Globus pallidus (tissue), 1 donor: ENCODE results near the gene NPHP4.

Source experiments
- DNase-seq: peaks from one replicate; pipeline ENCODE4 v3.0.0-alpha.2; 2015; ENCODE audit warnings: low spot score

The NPHP4 gene

DNA sequence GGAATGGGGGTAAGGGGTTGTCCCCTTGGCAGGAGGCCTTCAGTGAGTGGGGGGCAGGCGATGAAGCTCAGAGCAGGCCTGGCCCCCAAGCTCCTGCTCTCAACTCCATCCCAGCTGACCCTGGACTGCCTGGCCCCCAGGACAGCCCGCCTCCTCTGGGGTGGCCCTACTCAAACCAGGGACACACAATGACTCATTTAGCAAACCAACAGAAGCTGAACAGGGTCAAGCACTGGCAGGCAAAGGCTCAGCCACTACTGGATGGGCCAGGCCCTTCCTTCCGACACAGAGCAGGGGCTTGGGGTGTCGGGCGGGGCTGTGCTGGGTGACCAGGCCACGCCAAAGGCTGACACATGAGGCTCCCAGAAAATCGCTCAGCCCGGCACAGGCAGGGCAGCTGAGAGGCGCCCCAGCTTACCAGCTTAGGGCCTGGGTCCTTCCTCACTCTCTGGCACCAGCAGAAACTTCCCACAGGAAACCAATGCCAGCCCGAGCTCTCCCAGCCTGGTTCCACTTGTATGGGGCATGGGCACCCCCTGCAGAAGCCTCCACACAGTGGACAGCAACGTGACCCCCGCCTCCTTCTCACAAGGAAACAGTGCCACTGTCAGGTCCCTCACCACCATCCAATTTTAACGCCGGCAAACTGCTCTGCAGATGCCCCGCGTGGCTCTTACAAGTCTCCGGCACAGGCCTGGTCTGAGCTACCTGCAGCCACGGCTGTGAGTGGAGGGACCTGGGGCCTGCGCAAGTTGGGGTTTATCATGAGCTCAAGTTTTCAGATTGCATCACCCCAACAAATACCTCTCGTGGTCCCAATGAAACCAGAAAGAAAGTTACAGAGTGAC lies 114.3 kb downstream of the NPHP4 start:
- DNase-seq, result no peak

DNA sequence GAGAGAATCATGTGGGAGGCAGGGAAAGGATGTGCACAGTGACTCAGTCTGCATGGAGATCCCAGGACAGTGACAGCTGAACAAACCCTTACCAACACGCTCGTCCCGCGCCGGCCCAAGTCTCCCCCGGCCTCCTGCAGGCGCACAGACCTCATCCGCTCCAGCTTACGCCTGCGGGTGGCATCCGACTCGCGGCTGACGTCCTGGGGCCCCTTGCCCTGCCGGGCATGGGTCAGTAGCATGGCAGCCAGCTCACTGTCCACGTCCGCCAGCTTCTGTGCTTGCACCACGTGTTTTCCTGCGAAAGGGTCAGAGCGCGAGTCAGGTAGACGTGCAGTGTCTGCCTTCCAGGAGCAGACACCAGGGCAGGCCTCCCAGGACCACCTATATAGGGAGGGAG lies 115.2 kb downstream of the NPHP4 start:
- no peak for DNase-seq

DNA sequence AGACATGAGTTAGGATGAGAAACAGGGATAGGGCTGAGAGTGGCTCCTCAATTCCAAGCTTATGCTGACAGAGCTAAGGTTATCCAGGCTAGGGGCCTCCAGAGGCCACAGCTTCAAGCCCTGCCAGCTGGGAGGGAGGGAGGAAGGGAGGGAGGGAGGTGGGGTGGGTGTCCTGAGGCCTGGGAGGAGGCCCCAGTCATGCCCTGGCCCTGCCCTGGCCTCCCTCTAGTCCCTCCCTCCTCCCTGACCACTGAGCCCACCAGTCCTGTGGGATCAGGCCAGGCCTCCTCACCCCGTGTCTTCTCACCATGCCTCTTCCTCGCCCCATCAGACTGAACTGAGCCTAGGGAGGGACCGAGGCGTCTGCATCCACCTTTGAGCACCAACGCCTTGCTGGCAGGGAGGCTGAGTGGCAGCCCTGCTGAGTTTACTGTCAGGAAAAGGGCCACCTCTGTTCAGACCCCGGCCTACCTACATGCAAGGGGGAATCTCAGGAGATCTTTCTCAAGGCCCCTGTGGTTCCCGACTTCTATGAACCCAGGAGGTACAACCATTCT lies 116.1 kb downstream of the NPHP4 start:
- DNase-seq, result no peak

DNA sequence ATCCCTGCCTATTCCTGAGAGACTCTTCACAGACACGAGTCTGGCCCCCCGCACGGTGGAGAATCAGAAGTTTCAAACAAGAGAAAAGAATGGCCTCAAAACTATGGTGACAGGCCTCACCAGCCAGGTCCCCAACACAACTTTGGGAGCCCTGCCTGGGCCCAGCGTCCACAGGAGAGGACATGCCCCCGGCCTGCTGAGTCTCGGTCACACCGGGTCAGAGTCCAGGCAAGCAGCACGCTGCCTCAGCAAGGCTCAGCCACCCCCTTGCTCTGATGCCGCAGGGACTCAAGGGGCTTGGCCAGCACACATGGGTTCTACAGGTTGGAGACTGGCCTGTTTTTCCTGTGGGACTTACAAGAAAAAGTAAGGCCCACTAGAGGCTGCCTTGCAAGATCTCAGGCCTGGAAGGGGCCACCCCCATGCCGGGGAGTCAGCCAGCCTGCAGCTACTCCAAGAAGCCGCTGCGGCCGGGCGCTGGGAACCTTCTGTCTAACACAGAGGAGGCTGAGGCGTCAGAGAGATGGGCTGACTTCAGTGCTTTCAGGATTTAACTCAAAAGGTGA lies 116.8 kb downstream of the NPHP4 start:
- no peak for DNase-seq

DNA sequence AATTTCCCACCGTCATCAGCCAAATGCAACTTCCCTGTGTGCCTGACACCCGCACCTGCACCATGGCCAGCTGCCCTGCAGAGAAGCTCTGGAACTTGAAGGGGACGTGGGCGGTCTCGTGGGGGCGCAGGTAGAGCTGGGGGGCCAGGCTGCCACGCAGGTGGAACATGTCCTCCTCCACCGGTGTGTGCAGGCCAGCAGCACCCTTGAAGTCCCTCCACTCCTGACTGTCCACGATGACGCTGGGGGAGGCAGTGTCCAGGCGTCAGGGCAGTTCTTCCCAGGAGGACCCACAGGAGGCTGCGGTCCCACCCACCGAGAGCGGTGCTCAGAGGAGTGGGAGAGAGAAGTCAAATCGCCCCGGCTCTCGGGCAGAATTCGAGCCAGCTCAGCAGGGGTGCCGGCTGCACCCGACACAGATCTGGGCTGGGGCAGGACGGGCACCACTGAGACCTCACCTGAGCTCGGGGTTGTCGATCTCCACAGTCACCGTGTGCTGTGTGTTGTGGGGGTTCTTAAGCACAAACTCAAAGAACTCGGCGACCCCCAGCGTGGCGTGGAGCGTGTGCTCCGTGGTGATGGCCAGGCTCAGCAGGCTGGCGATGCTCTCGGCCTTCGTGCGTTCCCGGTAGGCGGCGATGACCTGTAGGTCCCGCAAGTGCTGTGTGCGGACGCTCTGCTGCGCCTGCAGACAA lies 117.7 kb downstream of the NPHP4 start:
- no peak for DNase-seq

DNA sequence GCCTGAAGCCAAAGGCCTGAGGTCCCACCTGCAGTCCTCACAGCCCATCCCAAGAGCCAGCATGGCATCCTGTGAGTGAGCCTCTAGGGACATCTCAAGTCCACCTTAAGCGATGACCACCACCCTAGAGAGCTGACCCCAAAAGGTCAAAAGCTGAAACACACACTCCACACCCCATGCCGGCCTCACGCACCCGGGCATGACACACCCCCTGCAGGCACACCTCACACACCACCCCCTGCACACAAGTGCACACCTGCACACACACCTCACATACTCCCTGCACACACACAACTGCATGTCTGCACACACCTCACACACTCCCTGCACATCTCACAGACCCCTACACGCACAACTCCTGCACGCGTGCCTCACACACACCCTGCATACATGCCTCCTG lies 118.7 kb downstream of the NPHP4 start:
- no peak for DNase-seq

DNA sequence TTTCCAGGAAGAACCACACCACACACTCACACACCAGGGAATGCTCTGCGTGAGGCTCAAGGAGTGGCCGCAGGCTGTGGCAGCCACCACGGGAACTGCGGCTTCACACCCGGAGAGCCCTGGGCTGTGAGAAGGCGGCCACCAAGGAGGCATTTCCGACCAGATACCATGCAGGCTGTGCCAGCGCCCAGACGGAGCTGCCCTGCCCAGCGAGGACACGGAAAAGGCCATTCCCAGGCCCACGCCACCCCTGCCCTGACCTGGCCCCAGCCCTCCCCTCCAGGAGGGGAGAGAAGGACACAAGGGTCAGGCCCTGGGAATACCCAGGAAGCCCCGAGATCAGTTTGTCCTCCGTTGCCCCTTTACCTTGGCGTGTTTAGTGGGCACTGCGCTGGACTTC lies 119.3 kb downstream of the NPHP4 start:
- DNase-seq, result no peak

DNA sequence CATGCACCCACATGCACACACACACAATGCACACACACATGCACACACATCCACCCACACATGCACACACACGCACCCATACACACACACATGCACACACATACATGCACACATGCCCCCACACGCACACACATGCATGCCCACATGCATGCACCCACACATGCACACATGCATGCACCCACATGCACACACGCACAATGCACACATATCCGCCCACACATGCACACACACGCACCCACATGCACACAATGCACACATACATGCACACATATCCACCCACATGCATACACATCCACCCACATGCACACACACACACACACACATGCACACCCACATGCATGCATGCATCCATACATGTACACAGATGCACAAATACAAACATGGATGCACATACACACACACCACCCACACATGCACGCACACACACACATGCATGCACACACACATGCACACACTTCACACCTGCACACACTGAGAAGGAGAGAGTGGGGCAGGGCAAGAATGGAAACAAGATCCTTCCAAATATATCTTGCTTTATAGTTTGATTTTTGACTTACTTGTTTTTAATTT lies 123.2 kb downstream of the NPHP4 start:
- DNase-seq, result no peak

DNA sequence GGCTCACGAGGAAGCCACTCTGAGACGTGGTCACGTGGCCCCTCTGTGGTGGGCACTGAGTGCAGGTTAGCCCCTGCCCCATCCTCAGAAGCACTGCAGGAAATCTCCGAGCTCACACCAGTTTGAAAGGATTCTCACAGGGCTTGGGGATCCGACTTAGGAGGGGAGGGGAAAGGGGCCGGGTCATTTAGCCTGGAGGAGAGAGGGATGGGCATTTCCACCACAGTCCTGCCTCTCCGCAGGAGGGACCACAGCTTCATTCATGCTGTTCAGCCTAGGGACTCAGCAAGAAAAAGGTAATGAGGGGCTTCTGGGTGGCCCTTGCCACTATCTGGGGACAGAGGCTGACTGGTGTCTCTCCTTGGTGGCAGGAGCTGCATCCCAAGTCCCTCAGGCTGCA lies 126.5 kb downstream of the NPHP4 start:
- DNase-seq, result no peak

DNA sequence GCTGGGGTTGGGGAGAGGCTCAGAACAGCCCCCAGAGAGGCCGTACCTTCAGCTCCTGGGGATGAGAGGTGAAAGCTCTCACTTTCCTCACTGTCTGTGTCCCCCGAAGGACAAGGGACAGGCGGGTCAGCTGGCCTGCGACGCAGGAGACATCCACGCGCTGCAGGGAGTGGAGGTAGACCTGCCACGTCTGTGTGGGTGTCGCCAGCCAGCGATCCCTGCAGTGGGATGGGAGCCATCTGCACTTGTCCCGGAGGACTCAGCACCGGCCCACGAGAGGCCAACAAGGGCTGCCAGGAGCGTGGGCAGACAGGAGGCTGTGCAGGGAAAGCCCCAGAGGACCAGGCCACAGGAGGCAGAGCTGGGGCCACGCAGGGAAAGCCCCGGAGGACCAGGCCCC lies 127.2 kb downstream of the NPHP4 start:
- DNase-seq, result no peak

DNA sequence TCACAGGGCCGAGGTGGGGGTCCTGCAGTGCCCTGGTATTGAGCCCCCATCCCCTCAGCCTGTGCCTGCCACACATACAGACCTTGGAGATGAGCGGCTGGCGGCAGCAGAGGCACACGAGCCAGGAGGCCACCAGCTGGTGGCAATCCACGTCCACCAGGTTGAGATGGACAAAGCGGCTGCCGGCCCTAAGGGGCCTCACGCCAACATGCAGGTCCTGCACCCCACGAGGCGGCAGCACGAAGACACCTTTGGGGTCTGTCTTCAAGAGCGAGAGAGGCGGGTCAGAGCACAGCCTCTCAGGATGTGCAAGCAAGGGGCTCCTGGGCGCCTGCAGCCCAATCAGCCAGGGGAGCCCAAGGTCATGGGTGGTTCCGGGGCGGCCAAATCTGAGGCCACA lies 128.0 kb downstream of the NPHP4 start:
- DNase-seq, result no peak

DNA sequence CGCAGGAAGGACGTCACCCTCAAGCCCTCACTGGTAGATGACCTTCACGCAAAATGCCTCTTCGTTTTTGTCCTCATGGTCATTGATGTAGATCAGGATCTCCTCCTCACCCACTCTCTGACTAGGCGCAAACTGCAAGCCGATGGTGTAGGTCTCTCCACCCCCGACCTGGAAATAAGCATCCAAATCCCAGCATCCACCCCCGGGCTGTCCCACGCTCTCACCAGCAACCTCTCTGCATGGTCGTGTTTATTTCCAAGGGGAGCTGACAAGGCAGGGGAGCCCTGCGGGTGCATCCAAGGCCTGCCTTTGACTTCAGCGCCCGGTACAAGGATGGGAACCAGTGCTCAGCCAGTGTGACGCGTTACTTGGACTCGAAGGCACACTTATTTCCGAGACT lies 129.0 kb downstream of the NPHP4 start:
- DNase-seq, result no peak

DNA sequence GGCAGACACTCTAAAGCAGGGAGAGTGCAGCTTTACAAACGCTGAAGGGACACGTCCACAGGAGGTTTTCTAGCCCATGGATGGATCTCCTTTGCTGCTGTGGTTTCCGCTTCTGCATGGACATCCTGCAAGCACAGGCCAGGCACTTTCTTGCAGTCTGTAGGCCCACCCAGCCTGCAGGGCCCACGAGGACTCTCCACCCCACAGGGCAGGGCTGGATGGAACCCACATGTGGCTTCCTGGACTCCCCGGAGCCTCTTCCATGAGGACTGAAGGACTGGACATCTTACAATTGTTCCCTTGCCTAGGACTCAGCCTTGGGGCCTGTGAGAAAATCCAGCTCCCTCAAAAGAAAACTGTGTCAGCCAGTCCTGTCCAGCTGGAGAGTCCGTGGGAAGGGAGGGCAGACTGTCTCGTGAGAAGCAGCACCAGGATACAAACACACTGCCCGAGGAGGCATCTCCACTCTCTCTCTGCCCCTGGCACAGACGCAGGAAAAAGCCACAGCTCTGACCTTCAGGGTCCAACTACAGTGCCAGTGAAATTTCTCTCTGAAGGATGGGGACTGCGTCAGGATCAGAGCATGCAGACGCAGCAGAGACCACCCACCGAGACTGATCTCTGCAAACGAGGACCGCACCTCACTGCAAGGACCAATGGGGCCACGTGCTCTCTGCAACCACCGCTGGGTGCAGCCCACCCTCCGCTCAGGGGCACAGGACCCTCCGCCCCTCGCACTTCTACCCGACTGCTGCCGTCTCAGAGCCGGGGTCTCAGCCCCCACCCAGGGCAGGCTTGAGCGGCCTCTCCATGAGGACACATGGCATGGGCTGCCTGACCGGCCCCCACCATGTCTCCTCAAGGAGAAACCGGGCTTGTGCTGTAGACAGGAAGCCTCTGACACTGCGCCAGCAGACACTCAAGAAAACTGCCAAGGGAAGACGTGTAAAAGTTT lies 130.1 kb downstream of the NPHP4 start:
- no peak for DNase-seq

DNA sequence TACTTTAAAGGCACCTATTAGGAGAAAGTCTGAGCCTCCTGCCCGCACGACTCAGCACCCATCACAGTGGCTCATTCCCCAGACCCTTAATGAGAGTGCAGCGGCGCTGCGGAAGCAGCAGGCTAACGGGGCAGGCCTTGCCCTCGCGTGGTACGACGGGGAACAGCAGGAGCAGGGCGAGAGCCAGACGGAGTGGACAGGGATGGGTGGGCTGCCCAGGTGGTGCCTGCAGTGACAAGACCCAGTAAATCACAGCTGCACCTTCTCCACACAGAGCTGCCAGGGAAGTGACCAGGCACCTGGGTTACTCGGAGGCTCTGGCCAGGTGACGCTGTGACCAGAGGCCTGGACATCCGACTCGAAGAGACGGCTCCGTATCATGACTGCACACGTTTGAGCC lies 131.9 kb downstream of the NPHP4 start:
- no peak for DNase-seq

DNA sequence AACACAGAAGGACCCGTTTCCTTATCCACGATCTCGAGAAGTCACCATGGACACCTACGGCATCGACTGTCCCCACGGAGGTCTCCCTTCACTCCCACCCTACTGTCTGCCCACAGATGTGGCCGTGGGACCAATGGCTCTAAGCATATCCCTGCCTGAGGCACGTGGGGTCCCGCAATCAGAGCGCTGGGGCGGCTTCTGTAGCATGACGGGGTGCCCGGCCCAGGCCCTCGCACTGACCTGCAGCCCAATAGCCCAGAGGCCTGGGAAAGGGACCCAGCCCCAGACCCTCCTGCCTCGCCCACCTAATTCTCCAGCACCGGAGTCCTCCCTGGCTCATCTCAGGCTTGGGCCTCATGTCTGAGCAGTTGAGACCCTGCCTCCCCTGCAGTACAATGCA lies 132.5 kb downstream of the NPHP4 start:
- DNase-seq, result no peak

DNA sequence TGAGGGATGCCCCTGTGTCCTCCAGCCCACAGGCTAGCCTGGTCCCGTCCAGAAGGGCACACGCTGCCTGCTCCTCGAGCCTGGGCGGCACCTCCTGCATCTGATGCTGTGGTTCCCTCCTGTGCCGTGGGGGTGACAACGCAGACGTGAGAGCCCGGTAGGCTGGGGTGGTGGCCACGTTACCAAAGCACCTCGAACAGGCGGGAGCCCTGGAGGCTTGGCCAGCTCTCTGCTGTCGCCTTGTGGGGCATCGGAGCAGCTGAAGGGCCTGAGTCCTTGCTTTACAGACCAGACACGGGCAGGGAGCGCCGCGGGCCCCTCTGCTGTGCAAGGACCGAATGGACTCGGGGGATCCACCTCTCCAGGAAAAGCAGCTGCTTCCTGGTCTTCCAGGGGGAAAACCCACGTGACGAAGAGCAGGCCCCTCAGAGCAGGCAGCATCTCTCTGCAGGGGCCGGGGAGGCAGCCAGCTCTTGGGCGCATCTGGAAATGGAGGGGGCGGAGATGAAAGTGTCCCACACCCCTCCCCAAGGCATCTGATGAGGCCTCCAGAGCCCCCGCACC lies 133.3 kb downstream of the NPHP4 start:
- no peak for DNase-seq

DNA sequence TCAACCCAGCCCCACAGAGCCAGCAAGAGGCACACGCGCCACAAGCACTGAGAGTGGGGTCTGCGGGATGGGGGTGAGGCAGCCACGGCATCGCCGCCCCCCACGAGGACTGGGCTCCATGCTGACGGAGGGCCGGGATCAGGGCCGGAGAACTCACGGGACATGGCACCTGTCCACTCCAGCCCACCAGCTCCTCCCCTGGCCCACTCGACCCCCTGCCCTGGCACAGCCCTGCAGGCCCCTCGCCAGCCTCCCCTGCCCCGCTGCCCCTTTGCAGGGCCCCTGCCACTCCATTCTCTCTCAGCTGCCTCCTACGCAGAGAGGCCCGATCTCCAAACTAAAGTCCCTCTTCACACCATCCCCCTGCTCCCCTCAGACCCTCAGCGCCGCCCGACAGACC lies 134.0 kb downstream of the NPHP4 start:
- DNase-seq, result no peak

DNA sequence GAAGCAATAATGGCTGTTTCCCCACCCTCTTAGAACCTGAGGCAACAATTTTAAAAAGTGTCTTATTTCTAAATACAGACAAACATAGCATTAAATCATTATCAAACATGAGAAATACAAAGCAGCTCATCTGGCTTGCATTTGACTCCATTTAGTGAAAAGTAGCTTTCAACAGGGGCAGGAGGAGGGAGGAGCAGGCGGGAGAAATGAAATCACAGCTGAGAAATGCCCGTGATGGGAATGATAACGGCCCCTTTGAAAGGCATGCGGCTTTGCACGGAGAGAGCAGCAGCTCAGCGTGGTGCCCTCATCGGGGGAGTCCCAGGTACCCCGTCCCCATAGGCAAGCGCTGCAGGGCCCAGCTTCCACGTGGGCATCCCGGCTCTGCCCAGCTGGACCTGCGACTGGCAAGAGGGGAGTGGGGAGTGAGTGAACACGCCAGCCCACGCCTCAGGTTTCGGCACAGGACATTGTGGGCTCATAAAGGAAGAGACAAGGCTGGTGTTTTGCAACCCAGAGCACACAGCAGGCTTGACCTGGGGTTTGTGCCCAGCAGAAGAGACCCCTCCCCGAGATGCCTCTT lies 134.6 kb downstream of the NPHP4 start:
- DNase-seq, result no peak

DNA sequence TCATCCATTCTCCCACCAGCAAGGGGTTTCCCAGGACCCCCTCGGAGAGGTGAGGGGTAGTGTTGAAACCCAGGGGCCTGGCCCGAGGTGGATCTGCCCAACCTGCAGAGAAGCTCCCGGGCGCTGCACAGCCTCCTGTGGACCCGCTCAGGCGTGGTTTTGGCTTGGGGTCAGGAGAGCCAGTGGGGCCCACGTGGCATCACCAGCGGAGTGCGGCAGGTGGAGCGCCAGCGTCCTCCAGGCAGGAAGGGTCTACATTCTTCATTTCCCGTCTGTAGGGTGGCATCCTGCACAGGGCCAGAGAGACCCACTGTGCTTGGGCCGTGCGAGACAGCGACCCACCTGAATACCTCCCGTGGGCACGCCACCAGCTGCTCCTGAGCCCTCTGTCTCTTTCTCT lies 135.2 kb downstream of the NPHP4 start:
- no peak for DNase-seq

DNA sequence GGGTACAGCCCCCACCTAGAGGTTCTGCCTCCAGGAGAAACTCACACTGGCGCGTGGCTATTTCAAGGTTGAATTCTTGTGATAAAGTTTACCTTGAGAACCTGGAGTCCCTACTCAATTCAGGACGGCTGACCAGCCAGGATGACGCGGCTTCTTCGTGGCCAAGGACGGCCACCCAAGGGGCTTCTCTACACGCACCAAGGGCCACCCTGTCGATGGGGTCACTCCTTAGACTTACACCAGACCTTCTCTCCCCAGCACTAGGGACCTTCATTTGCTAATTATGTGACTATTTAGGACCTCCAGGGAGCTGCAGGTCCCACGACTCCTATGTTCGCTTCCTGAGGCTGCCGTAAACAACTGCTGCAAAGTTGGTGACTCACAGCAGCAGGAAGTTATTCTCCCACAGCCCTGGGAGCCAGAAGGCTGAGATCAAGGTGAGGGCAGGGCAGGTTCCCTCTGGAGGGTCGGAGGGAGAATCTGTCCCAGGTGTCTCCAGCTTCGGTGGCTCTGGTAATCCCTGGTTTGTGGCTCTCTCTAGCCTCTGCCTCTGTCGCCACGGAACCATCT lies 135.9 kb downstream of the NPHP4 start:
- DNase-seq, result no peak
